PC-9 (cell line): ENCODE measurements around the gene ADAM19. TPM values are rescaled to one million over a fixed set of nuclear protein-coding genes. Genes with fewer than 3 reads are reported as not detected.

Experiments used
- total RNA-seq: library from RNA; stranded (reverse); gene quantifications from 2 replicates; pipeline ENCODE4 v1.2.3, GENCODE V29; 2021

ADAM19 gene
- total RNA-seq, 1 experiment from 2014 or later = 7.6 TPM

Other genes with a start within 250 kb of the ADAM19 start
- gene NIPAL4, start 115.6 kb downstream of the ADAM19 start, total RNA-seq = 0.24 TPM in 1 of 2 replicates, not detected in the other
- 0.11 TPM in 1 of 2 replicates, not detected in the other for gene SOX30, start 76.7 kb upstream of the ADAM19 start, total RNA-seq
- gene C5orf52, start 95.8 kb upstream of the ADAM19 start, total RNA-seq = not detected in 2 replicates
- 20.9 and 25.3 TPM in 2 replicates for gene THG1L, start 155.6 kb upstream of the ADAM19 start, total RNA-seq
- gene LSM11, start 167.9 kb upstream of the ADAM19 start, total RNA-seq = 1.9 and 2.1 TPM in 2 replicates